GM12872 (cell line): Measurements from ENCODE around the gene SNRPA.

Experiments used
- TF ChIP-seq, protein P1 (sequence below): IDR thresholded peaks from 3 replicates; pipeline ENCODE4 v1.5.1; 2011; ENCODE audit warnings: low read depth, mild to moderate bottlenecking, low read length, moderate library complexity; ENCODE audit not compliant: insufficient read depth

Gene SNRPA

DNA sequence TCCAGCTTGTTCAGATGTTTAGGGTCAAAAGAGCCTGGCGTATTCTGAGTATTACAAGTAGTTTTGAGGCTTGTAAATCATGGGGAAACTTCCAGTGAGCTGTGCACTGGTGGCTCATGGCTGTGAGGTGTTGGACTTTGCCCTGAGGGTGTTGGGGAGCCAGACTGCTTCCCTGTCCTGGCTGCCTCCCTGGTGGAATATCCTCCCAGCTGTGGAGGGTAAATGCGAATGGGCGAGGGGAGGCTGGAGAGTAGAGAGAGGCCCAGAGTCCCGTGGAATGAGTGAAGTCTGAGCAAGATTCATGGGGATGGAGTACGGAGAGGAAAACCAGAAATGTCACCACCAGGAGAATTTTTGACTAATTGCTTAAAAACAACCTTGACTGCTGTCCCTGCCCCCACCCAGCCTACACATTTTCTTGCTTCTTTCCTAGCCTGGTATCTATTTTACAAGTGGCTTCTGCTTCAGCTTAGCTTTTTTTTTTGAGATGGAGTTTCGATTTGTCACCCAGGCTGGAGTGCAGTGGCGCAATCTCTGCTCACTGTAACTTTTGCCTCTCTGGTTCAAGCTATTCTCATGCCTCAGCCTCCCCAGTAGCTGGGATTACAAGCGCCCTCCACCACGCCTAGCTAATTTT is 3.7 kb downstream of the SNRPA start:
- TF ChIP-seq, protein P1, sequence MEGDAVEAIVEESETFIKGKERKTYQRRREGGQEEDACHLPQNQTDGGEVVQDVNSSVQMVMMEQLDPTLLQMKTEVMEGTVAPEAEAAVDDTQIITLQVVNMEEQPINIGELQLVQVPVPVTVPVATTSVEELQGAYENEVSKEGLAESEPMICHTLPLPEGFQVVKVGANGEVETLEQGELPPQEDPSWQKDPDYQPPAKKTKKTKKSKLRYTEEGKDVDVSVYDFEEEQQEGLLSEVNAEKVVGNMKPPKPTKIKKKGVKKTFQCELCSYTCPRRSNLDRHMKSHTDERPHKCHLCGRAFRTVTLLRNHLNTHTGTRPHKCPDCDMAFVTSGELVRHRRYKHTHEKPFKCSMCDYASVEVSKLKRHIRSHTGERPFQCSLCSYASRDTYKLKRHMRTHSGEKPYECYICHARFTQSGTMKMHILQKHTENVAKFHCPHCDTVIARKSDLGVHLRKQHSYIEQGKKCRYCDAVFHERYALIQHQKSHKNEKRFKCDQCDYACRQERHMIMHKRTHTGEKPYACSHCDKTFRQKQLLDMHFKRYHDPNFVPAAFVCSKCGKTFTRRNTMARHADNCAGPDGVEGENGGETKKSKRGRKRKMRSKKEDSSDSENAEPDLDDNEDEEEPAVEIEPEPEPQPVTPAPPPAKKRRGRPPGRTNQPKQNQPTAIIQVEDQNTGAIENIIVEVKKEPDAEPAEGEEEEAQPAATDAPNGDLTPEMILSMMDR: no peak

DNA sequence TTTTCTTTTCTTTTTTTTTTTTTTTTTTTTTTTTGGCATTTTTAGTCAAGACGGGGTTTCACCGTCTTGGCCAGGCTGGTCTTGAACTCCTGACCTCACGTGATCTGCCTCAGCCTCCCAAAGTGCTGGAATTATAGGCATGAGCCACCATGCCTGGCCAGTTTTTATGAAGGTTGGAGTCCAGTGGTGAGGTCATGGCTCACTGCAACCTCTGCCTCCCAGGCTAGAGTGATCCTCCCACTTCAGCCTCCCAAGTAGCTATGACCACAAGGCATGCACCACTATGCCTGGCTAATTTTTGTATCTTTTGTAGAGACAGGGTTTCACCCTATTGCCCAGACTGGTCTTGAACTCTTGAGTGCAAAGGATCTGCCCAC is 4.2 kb downstream of the SNRPA start:
- TF ChIP-seq, protein P1: no peak

DNA sequence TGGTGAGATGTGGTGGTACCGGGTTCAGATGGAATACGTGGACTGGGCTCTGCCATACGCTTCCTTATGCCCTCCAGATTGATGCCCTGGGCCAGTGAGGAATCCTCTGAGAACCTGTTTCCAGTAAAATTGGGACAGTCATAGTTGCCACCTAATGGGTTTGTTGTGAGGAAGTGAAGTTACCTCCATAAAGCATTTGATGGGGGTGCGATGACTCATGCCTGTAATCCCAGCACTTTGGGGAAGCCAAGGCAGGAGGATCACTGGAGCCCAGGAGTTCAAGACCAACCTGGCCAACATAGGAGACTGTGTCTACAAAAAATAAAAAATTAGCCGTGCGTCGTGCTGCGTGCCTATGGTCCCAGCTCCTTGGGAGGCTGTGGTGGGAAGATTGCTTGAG is 4.8 kb downstream of the SNRPA start:
- TF ChIP-seq, protein P1: no peak

DNA sequence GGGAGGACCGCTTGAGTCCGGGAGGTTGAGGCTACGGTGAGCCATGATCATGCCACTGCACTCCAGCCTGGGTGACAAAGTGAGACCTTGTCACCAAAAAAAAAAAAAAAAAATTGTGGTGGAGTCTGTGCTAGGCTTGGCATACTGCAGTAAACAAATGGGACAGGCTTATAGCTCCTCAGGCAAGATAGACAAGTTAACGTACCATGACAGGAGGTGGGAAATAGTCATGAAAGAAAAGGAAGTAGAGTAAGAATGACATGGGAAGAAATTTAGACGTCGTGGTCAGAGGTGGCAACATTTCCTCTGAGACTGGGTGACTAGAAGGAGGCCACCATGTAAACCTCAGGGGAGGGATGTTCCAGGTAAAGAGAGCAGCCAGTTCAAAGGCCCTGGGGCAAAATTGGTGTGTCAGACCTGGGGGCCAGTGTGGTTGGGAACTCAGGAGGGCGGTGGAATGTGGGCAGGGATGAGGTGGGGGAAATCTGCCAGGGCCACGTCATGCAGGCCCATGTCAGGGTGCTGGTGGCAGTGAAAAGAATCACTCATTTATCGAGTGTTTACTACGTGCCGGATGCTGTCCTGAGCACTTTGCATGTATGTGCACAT is 5.6 kb downstream of the SNRPA start:
- TF ChIP-seq, protein P1: no peak

DNA sequence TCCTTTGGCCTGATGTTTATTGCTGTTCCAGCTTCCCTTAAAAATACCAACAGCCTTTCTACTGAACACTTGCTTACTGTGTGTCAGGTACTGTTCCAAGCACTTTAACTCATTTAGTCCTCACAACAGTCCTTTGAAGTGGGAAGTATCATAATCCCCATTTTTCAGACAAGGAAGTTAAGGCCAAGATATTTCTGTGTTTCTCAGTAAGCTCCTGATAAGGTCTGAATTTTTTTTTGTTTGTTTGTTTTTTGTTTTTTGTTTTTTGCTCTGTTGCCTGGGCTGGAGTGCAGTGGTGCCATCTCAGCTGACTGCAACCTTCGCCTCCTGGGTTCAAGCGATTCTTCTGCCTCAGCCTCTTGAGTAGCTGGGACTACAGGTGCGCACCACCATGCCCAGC is 7.5 kb downstream of the SNRPA start:
- TF ChIP-seq, protein P1: no peak

DNA sequence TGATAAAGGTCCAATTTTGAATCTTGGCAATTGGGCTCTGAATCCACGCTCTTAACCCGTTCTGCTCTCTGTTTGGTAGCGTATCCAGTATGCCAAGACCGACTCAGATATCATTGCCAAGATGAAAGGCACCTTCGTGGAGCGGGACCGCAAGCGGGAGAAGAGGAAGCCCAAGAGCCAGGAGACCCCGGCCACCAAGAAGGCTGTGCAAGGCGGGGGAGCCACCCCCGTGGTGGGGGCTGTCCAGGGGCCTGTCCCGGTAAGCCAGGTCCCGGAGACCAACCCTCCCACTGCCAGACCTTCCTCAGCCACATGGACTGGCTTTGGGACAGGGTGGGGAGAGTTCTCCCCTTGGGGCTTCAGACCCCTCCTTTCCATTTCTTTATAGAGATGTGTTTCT is 8.3 kb downstream of the SNRPA start:
- TF ChIP-seq, protein P1: no peak

DNA sequence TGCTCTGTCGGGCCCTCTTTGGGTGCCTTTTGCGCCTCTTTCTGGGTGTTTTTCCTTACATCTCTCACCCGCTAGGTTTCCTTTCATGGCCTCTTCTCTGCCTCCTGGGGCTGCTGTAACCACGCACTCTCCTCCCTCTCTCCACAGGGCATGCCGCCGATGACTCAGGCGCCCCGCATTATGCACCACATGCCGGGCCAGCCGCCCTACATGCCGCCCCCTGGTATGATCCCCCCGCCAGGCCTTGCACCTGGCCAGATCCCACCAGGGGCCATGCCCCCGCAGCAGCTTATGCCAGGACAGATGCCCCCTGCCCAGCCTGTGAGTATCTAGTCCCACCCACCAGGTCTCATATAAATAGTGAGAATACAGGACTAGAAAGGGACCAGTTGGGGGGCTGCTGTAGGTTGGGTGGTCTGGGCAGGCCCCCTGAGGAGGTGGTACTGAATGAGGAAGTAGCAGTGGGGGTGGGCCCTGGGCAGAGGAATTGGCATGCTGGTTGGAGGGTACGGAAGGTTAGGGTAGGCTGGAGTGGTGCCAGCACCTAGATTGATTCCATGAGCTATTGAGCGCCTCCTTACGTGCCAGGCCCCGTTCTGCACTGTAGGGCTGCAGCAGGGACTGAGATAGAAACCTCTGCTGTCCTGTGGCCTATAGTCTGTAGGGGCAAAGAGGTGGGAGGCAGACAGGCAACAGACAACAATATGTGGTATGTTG is 11.9 kb downstream of the SNRPA start:
- TF ChIP-seq, protein P1: no peak
